Tibial artery (tissue), 4 donors: ENCODE results near the gene ZNF831.

ENCODE experiments used
- DNase-seq, 2 donors: peaks; one replicate each; pipeline ENCODE4 v3.0.0-alpha.2; 2019
- H3K27ac ChIP-seq, 2 donors: fragments of 200-600 bp; sonication (generic) in 1 of 2; 1 replicate in 1 of 2; 2 replicates in 1 of 2; pipeline ENCODE4 v1.5.1; 2018 to 2019; ENCODE audit warnings: mild to moderate bottlenecking in 1 of 2
- H3K27me3 ChIP-seq, 2 donors: fragments of 200-600 bp; sonication (generic) in 1 of 2; one replicate each; pipeline versions ENCODE4 v1.5.1 to v1.6.0; 2016 to 2019
- H3K36me3 ChIP-seq, 3 donors: fragments of 200-600 bp; sonication (generic) in 2 of 3; one replicate each; pipeline ENCODE4 v1.5.1; 2016 to 2019; ENCODE audit warnings: mild to moderate bottlenecking in 2 of 3
- H3K4me1 ChIP-seq, 4 donors: fragments of 200-600 bp; sonication (generic) in 2 of 4; 1 replicate in 3 of 4; 2 replicates in 1 of 4; pipeline ENCODE4 v1.5.1; 2016 to 2019
- H3K4me3 ChIP-seq, 2 donors: fragments of 200-600 bp; sonication (generic) in 1 of 2; 1 replicate in 1 of 2; 2 replicates in 1 of 2; pipeline ENCODE4 v1.5.1; 2018 to 2019; ENCODE audit warnings: mild to moderate bottlenecking in 2 of 2
- H3K9me3 ChIP-seq, 3 donors: fragments of 200-600 bp; sonication (generic) in 1 of 3; one replicate each; pipeline ENCODE4 v1.5.1; 2016 to 2019
- CTCF ChIP-seq, 2 experiments: fragments of 200-600 bp in 1 of 2; fragments of 450-650 bp in 1 of 2; IDR thresholded peaks; one replicate each; pipeline ENCODE4 v1.5.1; 2017 to 2019; ENCODE audit warnings: antibody characterized with exemption in 2 of 2, mild to moderate bottlenecking in 1 of 2, moderate library complexity in 1 of 2
- intact Hi-C: fragments of 100-400 bp; cut with DNase I; formaldehyde crosslinking; loops from one replicate; pipeline ENCODE4 v1.15.0; 2023; ENCODE audit warnings: low total_unique reads

The ZNF831 gene

GRCh38 chr20:59204165-59204894, 40.7 kb downstream of the ZNF831 start:
- no peaks in the 10 kb centered on the region for H3K36me3 ChIP-seq
- no peak overlapping the region for H3K4me3 ChIP-seq
- no peak for TF ChIP-seq CTCF (IDR thresholded peaks at IDR 0.05)
- no peaks in the 10 kb centered on the region for H3K9me3 ChIP-seq
- DNase-seq = no peak
- H3K4me1 ChIP-seq = no peaks in the 10 kb centered on the region
- intact Hi-C loops = no loop called here
- H3K27ac ChIP-seq = no peak overlapping the region
- H3K27me3 ChIP-seq = peaks cover 0 to 41% of the 10 kb centered on the region in 2 donors

GRCh38 chr20:59205044-59205443, 41.4 kb downstream of the ZNF831 start:
- Histone ChIP-seq H3K27me3 (peaks cover 0 to 48% of the 10 kb centered on the region in 2 donors), H3K27ac (no peak overlapping the region), H3K36me3 (no peaks in the 10 kb centered on the region), H3K4me1 (no peaks in the 10 kb centered on the region), H3K9me3 (no peaks in the 10 kb centered on the region), H3K4me3 (no peak overlapping the region)
- TF ChIP-seq CTCF (IDR thresholded peaks at IDR 0.05) = no peak
- DNase-seq = no peak
- intact Hi-C loops = no loop called here

GRCh38 chr20:59207235-59207634, 43.6 kb downstream of the ZNF831 start:
- DNase-seq = no peak
- no peaks in the 10 kb centered on the region for H3K9me3 ChIP-seq
- H3K4me3 ChIP-seq = no peak overlapping the region
- no peaks in the 10 kb centered on the region for H3K36me3 ChIP-seq
- intact Hi-C loops = no loop called here
- H3K27ac ChIP-seq = no peak overlapping the region
- H3K4me1 ChIP-seq = no peaks in the 10 kb centered on the region
- TF ChIP-seq CTCF (IDR thresholded peaks at IDR 0.05) = no peak
- peaks cover 0 to 58% of the 10 kb centered on the region in 2 donors for H3K27me3 ChIP-seq

- H3K27ac ChIP-seq = no peak overlapping the region
- DNase-seq = no peak
- H3K36me3 ChIP-seq = no peaks in the 10 kb centered on the region
- H3K9me3 ChIP-seq = no peaks in the 10 kb centered on the region
- TF ChIP-seq CTCF (IDR thresholded peaks at IDR 0.05) = peak in 1 of 2 experiments; percentile 20
- no peak overlapping the region for H3K4me3 ChIP-seq
- no peaks in the 10 kb centered on the region for H3K4me1 ChIP-seq
- intact Hi-C loops = no loop called here
- H3K27me3 ChIP-seq = peaks cover 0 to 58% of the 10 kb centered on the region in 2 donors
Observed at GRCh38 chr20:59207742-59208357, 44.2 kb downstream of the ZNF831 start.

GRCh38 chr20:59210186-59210585, 46.6 kb downstream of the ZNF831 start:
- peaks cover 0 to 49% of the 10 kb centered on the region in 2 donors for H3K27me3 ChIP-seq
- no peak for DNase-seq
- intact Hi-C loops = no loop called here
- no peak for TF ChIP-seq CTCF (IDR thresholded peaks at IDR 0.05)
- H3K4me3 ChIP-seq = no peak overlapping the region
- no peaks in the 10 kb centered on the region for H3K9me3 ChIP-seq
- H3K4me1 ChIP-seq = no peaks in the 10 kb centered on the region
- H3K27ac ChIP-seq = no peak overlapping the region
- H3K36me3 ChIP-seq = no peaks in the 10 kb centered on the region
